Activated T-helper 17 cell treated with anti-CD3 and anti-CD28 coated beads, Interleukin-2, amount 50 U/mL, for 72 hours (primary cell): ENCODE results near the gene DHX15. TPM values are rescaled to one million over a fixed set of nuclear protein-coding genes. Genes with fewer than 3 reads are reported as not detected.
A peak's percentile ranks its signal among the peaks of the same experiment; 100 is the strongest.

Experiments used
- ATAC-seq: fragments of 150-1000 bp; cut with Tn5 transposase; replicated peaks from 2 replicates; pipeline ENCODE4 v1.10.0; 2021; ENCODE audit warnings: mild to moderate bottlenecking, moderate library complexity
- H3K27ac Mint-ChIP-seq: one replicate; pipeline ENCODE4 v1.8.0; 2022; ENCODE audit warnings: mixed read lengths
- H3K27me3 Mint-ChIP-seq: one replicate; pipeline ENCODE4 v1.8.0; 2022; ENCODE audit warnings: mixed read lengths
- H3K36me3 Mint-ChIP-seq: one replicate; pipeline ENCODE4 v1.8.0; 2022; ENCODE audit warnings: low read depth, mild to moderate bottlenecking, mixed read lengths
- H3K4me1 Mint-ChIP-seq: one replicate; pipeline ENCODE4 v1.8.0; 2022; ENCODE audit warnings: mixed read lengths
- H3K4me3 Mint-ChIP-seq: one replicate; pipeline ENCODE4 v1.8.0; 2022; ENCODE audit warnings: mild to moderate bottlenecking, mixed read lengths
- H3K9me3 Mint-ChIP-seq: one replicate; pipeline ENCODE4 v1.8.0; 2022; ENCODE audit warnings: mixed read lengths
- total RNA-seq, 2 donors: library from RNA; stranded (reverse); gene quantifications; one replicate each; pipeline ENCODE4 v1.2.3, GENCODE V29; 2022

DHX15 gene
- total RNA-seq, 2 donors from 2014 or later: 190 to 226 TPM

- ATAC-seq: no peak
- no peak overlapping the region for H3K27ac Mint-ChIP-seq
- H3K4me3 Mint-ChIP-seq: no peak overlapping the region
- no peaks in the 10 kb centered on the region for H3K4me1 Mint-ChIP-seq
- H3K36me3 Mint-ChIP-seq: no peaks in the 10 kb centered on the region
- H3K27me3 Mint-ChIP-seq: peaks cover 3% of the 10 kb centered on the region
- no peaks in the 10 kb centered on the region for H3K9me3 Mint-ChIP-seq
These were observed 14.9 kb upstream of the DHX15 start for GRCh38 chr4:24599275-24599674.

GRCh38 chr4:24598025-24598424 lies 13.7 kb upstream of the DHX15 start:
- H3K27me3 Mint-ChIP-seq: peaks cover 6% of the 10 kb centered on the region
- no peak for ATAC-seq
- H3K9me3 Mint-ChIP-seq: no peaks in the 10 kb centered on the region

GRCh38 chr4:24595659-24596058 lies 11.3 kb upstream of the DHX15 start:
- Mint-ChIP-seq H3K27me3 (peaks cover 16% of the 10 kb centered on the region), H3K4me3 (no peak overlapping the region), H3K27ac (no peak overlapping the region), H3K4me1 (no peaks in the 10 kb centered on the region), H3K36me3 (no peaks in the 10 kb centered on the region), H3K9me3 (peaks cover 8% of the 10 kb centered on the region)
- no peak for ATAC-seq

More at GRCh38 chr4:24598025-24598424, 13.7 kb upstream of the DHX15 start:
- H3K4me3 Mint-ChIP-seq: no peak overlapping the region
- no peaks in the 10 kb centered on the region for H3K4me1 Mint-ChIP-seq
- no peak overlapping the region for H3K27ac Mint-ChIP-seq
- H3K36me3 Mint-ChIP-seq: no peaks in the 10 kb centered on the region

- H3K4me3 Mint-ChIP-seq: no peak overlapping the region
- H3K27ac Mint-ChIP-seq: no peak overlapping the region
- no peaks in the 10 kb centered on the region for H3K36me3 Mint-ChIP-seq
- no peaks in the 10 kb centered on the region for H3K4me1 Mint-ChIP-seq
- H3K9me3 Mint-ChIP-seq: peaks cover 8% of the 10 kb centered on the region
- peaks cover 16% of the 10 kb centered on the region for H3K27me3 Mint-ChIP-seq
- no peak for ATAC-seq
These were observed 10.5 kb upstream of the DHX15 start for GRCh38 chr4:24594887-24595286.

- Mint-ChIP-seq H3K4me3 (no peak overlapping the region), H3K9me3 (peaks cover 8% of the 10 kb centered on the region), H3K27ac (no peak overlapping the region), H3K27me3 (peaks cover 13% of the 10 kb centered on the region), H3K36me3 (peaks cover 2% of the 10 kb centered on the region), H3K4me1 (no peaks in the 10 kb centered on the region)
- peak; percentile 75 for ATAC-seq
These were observed 5.1 kb upstream of the DHX15 start for GRCh38 chr4:24589448-24589847.

GRCh38 chr4:24588216-24588954 lies 4.0 kb upstream of the DHX15 start:
- H3K9me3 Mint-ChIP-seq: peaks cover 8% of the 10 kb centered on the region
- ATAC-seq: no peak
- H3K4me1 Mint-ChIP-seq: no peaks in the 10 kb centered on the region
- peaks cover 9% of the 10 kb centered on the region for H3K27me3 Mint-ChIP-seq
- H3K36me3 Mint-ChIP-seq: peaks cover 9% of the 10 kb centered on the region
- no peak overlapping the region for H3K27ac Mint-ChIP-seq
- H3K4me3 Mint-ChIP-seq: no peak overlapping the region

GRCh38 chr4:24583451-24584210 lies 723 bp downstream of the DHX15 start:
- peaks cover 56% of the 10 kb centered on the region for H3K36me3 Mint-ChIP-seq
- peak overlapping the region; percentile 94 for H3K27ac Mint-ChIP-seq
- peak overlapping the region; percentile 89 for H3K4me3 Mint-ChIP-seq
- H3K27me3 Mint-ChIP-seq: no peaks in the 10 kb centered on the region
- peaks cover 24% of the 10 kb centered on the region for H3K4me1 Mint-ChIP-seq
- ATAC-seq: peak; percentile 34
- H3K9me3 Mint-ChIP-seq: no peaks in the 10 kb centered on the region

- peaks cover 37% of the 10 kb centered on the region for H3K4me1 Mint-ChIP-seq
- peak overlapping the region; percentile 89 for H3K4me3 Mint-ChIP-seq
- peaks cover 69% of the 10 kb centered on the region for H3K36me3 Mint-ChIP-seq
- H3K27me3 Mint-ChIP-seq: no peaks in the 10 kb centered on the region
- peak overlapping the region; percentile 93 for H3K27ac Mint-ChIP-seq
- no peaks in the 10 kb centered on the region for H3K9me3 Mint-ChIP-seq
- ATAC-seq: no peak
These were observed 2.0 kb downstream of the DHX15 start for GRCh38 chr4:24582235-24582832.

GRCh38 chr4:24578364-24578763 lies 6.0 kb downstream of the DHX15 start:
- peaks cover 100% of the 10 kb centered on the region for H3K36me3 Mint-ChIP-seq
- H3K4me3 Mint-ChIP-seq: peak overlapping the region; percentile 28
- H3K27ac Mint-ChIP-seq: no peak overlapping the region

GRCh38 chr4:24576276-24576675 lies 8.1 kb downstream of the DHX15 start:
- no peak for ATAC-seq
- H3K27ac Mint-ChIP-seq: no peak overlapping the region

More at GRCh38 chr4:24578364-24578763, 6.0 kb downstream of the DHX15 start:
- H3K4me1 Mint-ChIP-seq: peaks cover 55% of the 10 kb centered on the region
- no peaks in the 10 kb centered on the region for H3K9me3 Mint-ChIP-seq
- no peaks in the 10 kb centered on the region for H3K27me3 Mint-ChIP-seq
- no peak for ATAC-seq

GRCh38 chr4:24574236-24574635 lies 10.1 kb downstream of the DHX15 start:
- Mint-ChIP-seq H3K27me3 (no peaks in the 10 kb centered on the region), H3K27ac (no peak overlapping the region), H3K4me1 (peaks cover 62% of the 10 kb centered on the region), H3K4me3 (no peak overlapping the region), H3K36me3 (peaks cover 100% of the 10 kb centered on the region), H3K9me3 (no peaks in the 10 kb centered on the region)
- no peak for ATAC-seq

More at GRCh38 chr4:24576276-24576675, 8.1 kb downstream of the DHX15 start:
- Mint-ChIP-seq H3K36me3 (peaks cover 100% of the 10 kb centered on the region), H3K27me3 (no peaks in the 10 kb centered on the region), H3K4me1 (peaks cover 46% of the 10 kb centered on the region), H3K4me3 (no peak overlapping the region), H3K9me3 (no peaks in the 10 kb centered on the region)

- Mint-ChIP-seq H3K27ac (no peak overlapping the region), H3K36me3 (peaks cover 100% of the 10 kb centered on the region), H3K4me3 (peak overlapping the region; percentile 26), H3K4me1 (peaks cover 57% of the 10 kb centered on the region), H3K9me3 (no peaks in the 10 kb centered on the region), H3K27me3 (no peaks in the 10 kb centered on the region)
- ATAC-seq: no peak
These were observed 10.8 kb downstream of the DHX15 start for GRCh38 chr4:24573582-24573981.

GRCh38 chr4:24570574-24571236 lies 13.6 kb downstream of the DHX15 start:
- ATAC-seq: peak; percentile 85
- Mint-ChIP-seq H3K27ac (peak overlapping the region; percentile 10), H3K36me3 (peaks cover 100% of the 10 kb centered on the region), H3K9me3 (no peaks in the 10 kb centered on the region), H3K4me3 (peak overlapping the region; percentile 31), H3K4me1 (peaks cover 43% of the 10 kb centered on the region), H3K27me3 (no peaks in the 10 kb centered on the region)

- ATAC-seq: peak; percentile 54
- H3K27ac Mint-ChIP-seq: no peak overlapping the region
- H3K9me3 Mint-ChIP-seq: no peaks in the 10 kb centered on the region
- H3K4me3 Mint-ChIP-seq: peak overlapping the region; percentile 31
- peaks cover 43% of the 10 kb centered on the region for H3K4me1 Mint-ChIP-seq
- H3K36me3 Mint-ChIP-seq: peaks cover 100% of the 10 kb centered on the region
- no peaks in the 10 kb centered on the region for H3K27me3 Mint-ChIP-seq
These were observed 14.2 kb downstream of the DHX15 start for GRCh38 chr4:24570172-24570571.
